H7 (cell line): ENCODE measurements around the gene COL20A1. TPM values are rescaled to one million over a fixed set of nuclear protein-coding genes. Genes with fewer than 3 reads are reported as not detected.

Experiments
- DNase-seq: peaks from one replicate; pipeline ENCODE4 v3.0.0; 2012
- H3K27me3 ChIP-seq: 2 replicates; pipeline ENCODE4 v1.6.0; 2011; ENCODE audit warnings: mild to moderate bottlenecking, low read length; ENCODE audit not compliant: control insufficient read depth, insufficient read depth
- H3K36me3 ChIP-seq: replicated peaks from 2 replicates; pipeline ENCODE4 v1.5.1; 2011; ENCODE audit warnings: low read length; ENCODE audit not compliant: control insufficient read depth, insufficient read depth
- H3K4me3 ChIP-seq: 2 replicates; pipeline ENCODE4 v1.5.1; 2011; ENCODE audit warnings: low read depth, mild to moderate bottlenecking, control low read depth, low read length, moderate library complexity; ENCODE audit not compliant: insufficient read depth
- total RNA-seq: library from RNA; depleted of rRNA; stranded (reverse); fragments of >200 nt; shearing (Covaris generic); gene quantifications from 2 replicates; pipeline ENCODE4 v1.2.3, GENCODE V29; 2014

The COL20A1 gene
- total RNA-seq, 1 experiment from 2014 or later = 0.17 TPM

DNA sequence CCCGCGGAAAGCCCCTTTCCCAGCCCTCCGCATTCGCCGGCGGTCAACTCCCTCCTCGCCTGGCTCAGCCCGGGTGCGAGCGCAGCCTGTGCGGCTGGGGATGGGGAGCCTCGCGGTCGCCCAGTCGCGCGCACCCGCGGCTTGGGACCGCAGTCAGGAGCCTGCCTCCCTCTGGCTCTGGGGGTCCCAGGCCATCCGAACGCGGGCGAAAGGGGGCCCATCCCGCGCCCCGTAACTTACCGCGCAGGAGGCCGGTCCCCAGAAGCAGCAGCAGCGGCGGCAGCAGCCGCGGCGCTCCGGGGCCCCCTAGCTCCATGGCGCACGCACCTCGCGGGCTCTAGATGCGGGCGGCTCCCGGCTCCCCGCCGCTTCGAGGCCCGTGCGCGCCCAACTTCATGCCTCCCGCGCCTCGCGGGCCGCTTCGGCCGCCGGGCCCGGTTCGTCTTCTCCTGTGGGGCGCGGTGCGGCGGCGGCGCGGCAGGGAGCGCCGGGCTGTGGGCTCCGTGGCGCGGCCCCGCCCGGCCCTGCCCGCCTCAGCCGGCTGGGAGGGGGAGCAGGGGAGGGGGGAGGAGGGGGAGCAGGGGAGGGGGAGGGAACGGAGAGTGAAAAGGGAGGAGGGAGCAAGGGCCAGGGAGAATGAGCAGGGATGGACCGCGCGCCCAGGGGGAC lies 68.0 kb downstream of the COL20A1 start, which contains the start of gene CHRNA4:
Gene CHRNA4 (minus strand): TSS at position 500 of the 669 bp plus-strand sequence. CDS start 184 bp downstream, at position 316.
- peak; percentile 91 for DNase-seq
- H3K27me3 ChIP-seq = peaks cover 14% of the 10 kb centered on the region
- H3K36me3 ChIP-seq = no peaks in the 10 kb centered on the region
- H3K4me3 ChIP-seq = peak within 1 kb of the TSS; percentile 41

DNA sequence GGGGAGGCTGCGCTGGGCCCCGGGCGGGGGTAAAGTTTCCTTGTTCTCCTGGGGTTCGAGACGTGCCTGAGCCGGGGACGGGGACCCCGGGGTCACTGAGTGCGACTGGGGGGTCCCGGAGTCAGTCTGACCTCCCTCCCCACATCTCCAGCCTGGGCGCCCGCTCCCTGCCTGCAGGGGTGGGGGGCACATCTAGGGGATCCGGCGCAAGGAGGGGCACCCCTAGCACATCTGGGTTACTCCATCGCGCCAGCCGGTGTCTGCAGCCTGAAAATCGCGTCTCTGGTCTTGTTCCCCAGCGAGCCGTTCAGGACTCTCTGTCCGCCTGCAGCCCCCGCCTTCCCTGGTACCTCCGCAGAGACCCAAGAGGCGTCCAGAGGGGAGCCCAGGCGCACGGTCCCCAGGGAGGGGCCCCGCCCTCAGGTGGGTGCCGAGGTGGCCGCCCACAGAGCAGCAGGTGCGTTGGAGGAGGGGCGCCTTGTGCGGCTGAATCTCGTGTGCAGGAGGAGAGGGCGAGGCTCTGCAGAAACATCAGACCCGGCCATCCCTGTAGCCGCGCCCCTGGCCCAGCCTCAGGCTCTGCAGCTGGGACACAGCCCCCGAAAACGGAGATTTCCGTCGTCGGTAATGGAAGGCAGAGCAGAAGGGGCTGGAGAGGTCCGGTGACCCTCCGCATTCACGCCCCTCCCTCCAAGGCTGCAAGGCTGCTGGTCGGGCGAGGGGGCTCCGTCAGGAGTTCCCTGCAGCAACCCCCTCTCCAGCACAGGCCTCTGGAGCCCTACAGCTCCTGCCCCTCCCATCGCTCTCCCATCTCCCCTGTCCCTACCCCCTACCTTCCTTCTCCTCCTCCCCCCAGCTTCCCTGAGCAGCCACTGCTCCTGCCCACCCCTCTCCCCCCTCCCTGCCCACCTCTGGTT lies 68.8 kb downstream of the COL20A1 start:
- Histone ChIP-seq H3K36me3 (no peaks in the 10 kb centered on the region), H3K27me3 (peaks cover 14% of the 10 kb centered on the region), H3K4me3 (peak overlapping the region; percentile 21; the same call in 1 of the 2 replicates)
- DNase-seq = peak; percentile 90

DNA sequence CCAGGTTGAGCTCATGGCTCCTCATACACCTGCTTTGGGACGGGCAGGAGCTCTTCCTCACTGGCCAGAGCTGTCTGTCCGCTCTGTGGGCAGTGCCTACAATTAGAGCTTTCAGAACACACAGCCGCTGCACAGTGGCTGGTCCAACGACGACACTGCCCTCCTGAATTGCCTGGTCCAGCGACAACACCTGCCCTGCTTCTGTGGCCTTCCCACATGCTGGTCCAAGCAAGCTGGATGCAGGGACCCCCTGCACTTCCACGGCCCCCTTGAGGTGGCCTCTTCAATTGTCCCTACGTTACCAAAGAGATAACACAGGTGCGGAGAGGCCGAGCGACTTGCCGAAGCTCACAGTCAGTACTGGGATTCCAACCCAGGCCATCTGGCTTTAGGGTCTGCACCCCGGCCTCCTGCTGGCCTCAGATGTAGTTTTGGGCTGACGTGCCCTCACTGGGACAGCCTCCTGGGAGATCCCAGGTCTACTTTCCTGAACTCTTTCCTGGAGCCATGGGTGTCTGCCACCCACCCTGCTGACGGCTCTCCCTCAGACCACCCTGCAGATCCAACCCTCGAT lies 69.5 kb downstream of the COL20A1 start:
- Histone ChIP-seq H3K4me3 (no peak overlapping the region), H3K36me3 (no peaks in the 10 kb centered on the region), H3K27me3 (peaks cover 14% of the 10 kb centered on the region)
- DNase-seq = no peak

DNA sequence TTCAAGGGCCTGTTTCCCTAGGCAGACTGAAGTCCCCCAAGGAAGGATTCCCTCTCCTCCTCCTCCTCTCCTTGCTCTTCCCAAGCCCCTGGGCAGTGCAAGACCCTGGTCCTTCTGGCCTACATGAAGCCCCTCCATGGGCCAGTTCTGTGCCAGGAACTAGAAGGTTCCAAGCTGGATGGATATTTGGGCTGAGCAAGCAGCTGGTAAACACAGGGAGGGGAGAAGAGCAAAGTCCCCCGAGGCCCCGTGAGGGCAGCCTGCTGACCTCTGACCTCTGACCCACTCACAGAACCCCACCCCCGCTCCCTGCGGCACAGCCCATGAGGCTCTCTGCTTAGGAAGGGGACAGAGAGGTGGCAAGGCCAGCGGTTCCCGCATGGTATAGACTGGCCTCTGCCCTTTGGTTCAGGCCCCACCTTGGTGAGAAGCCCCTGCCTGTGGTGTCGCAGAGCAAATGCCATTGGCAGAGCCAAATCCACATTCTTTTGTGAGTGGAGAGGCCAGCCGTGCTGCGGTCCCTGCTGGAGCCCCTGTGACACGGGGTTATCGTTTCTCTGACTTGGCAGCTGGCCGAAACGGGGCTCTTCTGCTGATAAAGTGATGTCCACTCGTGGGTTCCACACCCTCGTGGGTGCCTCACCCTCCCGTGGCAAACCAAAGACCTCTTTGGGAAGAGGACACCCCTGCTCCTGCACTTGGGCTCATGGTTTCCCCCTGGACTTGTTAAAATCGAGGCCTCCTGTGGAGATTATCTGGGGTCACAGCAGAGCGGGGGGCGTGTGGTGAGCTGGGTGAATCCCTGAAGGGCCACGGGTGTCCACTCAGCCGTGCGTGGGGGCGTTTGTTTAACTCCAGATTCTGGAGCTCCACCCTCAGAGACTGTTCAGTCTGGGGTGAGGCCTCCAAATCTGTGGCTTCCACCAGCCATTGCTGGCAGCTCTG lies 70.3 kb downstream of the COL20A1 start:
- DNase-seq = no peak
- Histone ChIP-seq H3K36me3 (no peaks in the 10 kb centered on the region), H3K4me3 (no peak overlapping the region), H3K27me3 (peaks cover 14% of the 10 kb centered on the region)

DNA sequence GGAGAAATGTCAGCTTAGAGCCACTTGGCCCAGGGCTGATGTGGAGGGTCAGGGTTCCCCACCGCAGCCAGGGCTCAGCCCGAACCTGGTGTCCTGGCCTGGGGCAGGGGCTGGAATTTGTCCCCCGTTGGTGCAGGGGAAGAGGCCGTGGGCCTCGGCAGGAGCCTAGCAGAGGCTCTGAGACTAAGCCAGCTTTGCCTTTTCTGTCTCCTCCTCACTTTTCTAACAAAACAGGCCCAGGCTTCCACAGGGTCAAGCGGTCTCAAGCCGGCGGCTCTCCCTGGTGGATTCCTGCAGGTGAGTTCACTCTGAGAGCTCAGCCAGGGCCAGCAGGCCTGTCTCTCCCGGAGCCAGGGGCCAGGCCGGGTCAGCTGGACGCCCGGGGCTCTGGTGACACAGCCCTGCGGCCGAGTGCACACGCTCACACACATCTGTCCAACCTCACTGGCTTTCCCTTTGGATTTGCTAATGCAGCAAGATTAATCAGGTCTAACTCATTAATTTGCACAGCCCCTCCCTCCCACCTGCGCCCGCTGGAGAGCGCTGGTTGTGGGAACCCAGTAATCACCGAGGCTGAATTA lies 71.1 kb downstream of the COL20A1 start:
- Histone ChIP-seq H3K27me3 (peaks cover 14% of the 10 kb centered on the region), H3K36me3 (no peaks in the 10 kb centered on the region), H3K4me3 (no peak overlapping the region)
- no peak for DNase-seq

- Histone ChIP-seq H3K27me3 (peaks cover 12% of the 10 kb centered on the region), H3K36me3 (no peaks in the 10 kb centered on the region), H3K4me3 (no peak overlapping the region)
- DNase-seq = no peak
Measured at GRCh38 chr20:63364801-63365585, 72.0 kb downstream of the COL20A1 start.

DNA sequence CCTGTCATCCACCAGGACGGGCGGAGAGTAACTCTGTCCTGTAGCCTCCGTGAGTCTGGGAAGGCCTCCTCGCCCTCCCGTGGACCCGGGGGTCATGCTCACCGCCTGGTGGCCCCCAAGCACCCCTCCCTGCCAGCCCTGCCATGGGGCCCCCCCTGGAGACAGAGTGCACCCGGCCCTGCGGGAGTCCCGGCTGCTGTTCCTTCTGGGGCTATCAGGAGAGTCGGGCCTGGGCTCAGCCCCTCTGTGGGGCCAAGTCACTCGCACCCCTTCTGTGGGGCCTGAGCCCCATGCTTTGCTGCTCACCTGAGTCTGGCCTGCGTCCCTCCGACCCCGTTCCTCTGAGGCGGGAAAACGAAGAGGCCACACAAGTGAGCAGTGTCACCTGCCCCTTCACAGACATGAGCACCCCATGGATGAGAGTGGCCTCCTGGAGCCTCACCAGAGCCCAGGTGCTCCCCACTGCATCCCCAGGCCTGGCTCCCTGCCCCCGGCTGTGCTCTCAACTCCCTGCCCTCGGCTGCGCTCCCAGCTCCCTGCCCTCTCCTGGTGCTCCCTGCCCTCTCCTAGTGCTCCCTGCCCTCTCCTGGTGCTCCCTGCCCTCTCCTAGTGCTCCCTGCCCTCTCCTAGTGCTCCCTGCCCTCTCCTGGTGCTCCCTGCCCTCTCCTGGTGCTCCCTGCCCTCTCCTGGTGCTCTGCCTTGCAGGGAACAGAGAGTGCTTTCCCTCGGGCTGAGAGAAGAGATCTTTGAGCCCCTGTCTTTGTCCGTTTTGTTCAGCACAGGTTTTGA lies 72.8 kb downstream of the COL20A1 start:
- H3K4me3 ChIP-seq = no peak overlapping the region
- H3K27me3 ChIP-seq = peaks cover 4% of the 10 kb centered on the region; the same call in 1 of the 2 replicates
- no peak for DNase-seq
- no peaks in the 10 kb centered on the region for H3K36me3 ChIP-seq

- H3K27me3 ChIP-seq = 0 out of 2 replicates have a peak, but pooled peaks cover 1% of the 10 kb centered on the region
- DNase-seq = no peak
- no peaks in the 10 kb centered on the region for H3K36me3 ChIP-seq
- H3K4me3 ChIP-seq = no peak overlapping the region
Measured at GRCh38 chr20:63366390-63367365, 73.7 kb downstream of the COL20A1 start.

- Histone ChIP-seq H3K36me3 (no peaks in the 10 kb centered on the region), H3K27me3 (no peaks in the 10 kb centered on the region), H3K4me3 (no peak overlapping the region)
- DNase-seq = no peak
Measured at GRCh38 chr20:63367446-63368055, 74.6 kb downstream of the COL20A1 start.

DNA sequence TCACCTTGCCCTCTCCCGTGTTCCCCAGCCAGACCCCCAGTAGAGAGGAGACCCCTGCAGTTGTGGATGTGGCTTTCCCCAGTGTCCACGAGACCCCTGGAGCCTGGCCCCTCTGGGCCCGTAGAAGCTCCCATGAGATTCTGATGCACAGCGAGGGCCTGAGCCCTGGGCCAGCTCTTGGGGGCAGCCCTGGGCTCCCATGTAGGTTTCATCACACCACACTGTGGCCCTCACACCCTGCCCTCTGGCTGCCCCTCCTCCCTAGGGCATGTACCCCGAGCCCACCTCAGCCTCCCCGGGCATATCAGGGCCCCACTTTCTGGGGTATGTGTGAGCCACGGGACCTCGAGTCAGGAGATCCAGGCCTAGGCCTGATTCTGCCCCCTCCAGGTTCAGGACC lies 75.2 kb downstream of the COL20A1 start:
- Histone ChIP-seq H3K27me3 (no peaks in the 10 kb centered on the region), H3K36me3 (no peaks in the 10 kb centered on the region), H3K4me3 (no peak overlapping the region)
- no peak for DNase-seq

GRCh38 chr20:63369024-63369530 lies 76.1 kb downstream of the COL20A1 start:
- DNase-seq = no peak
- Histone ChIP-seq H3K27me3 (no peaks in the 10 kb centered on the region), H3K36me3 (no peaks in the 10 kb centered on the region), H3K4me3 (no peak overlapping the region)
